H1 (cell line): ENCODE data around the gene FHL1. TPM values are rescaled to one million over a fixed set of nuclear protein-coding genes. Genes with fewer than 3 reads are reported as not detected.

Source experiments
- CTCF ChIA-PET: fragments of 300-600 bp; sonication (Branson Sonifier 250); formaldehyde crosslinking; loops from one replicate; lab custom pipeline; 2021; ENCODE audit not compliant: partially characterized antibody; lab: Charles Lee
- POLR2A ChIA-PET: fragments of 300-600 bp; sonication (Branson Sonifier 250); formaldehyde crosslinking; loops from one replicate; lab custom pipeline; 2021; ENCODE audit warnings: inconsistent platforms; ENCODE audit not compliant: partially characterized antibody; lab: Charles Lee
- DNase-seq, 2 experiments: peaks; one replicate each; pipeline versions ENCODE4 v3.0.0 to v3.0.0-alpha.2; 2010 to 2022; ENCODE audit warnings: low spot score in 2 of 2, low read depth in 1 of 2, mixed read lengths in 1 of 2
- FAIRE-seq: peaks from 2 replicates; lab custom pipeline; 2011; peaks lifted over from hg19 to GRCh38; lab: Jason Lieb, UNC
- H2AFZ ChIP-seq: 2 replicates; pipeline ENCODE4 v1.8.1; 2012; ENCODE audit warnings: low read length, inconsistent platforms
- H2AK5ac ChIP-seq: 2 replicates; pipeline ENCODE4 v1.6.1; 2013; ENCODE audit warnings: low read depth, low read length
- H2BK120ac ChIP-seq: replicated peaks from 2 replicates; pipeline ENCODE3; 2013; ENCODE audit warnings: low read depth, low read length, inconsistent platforms
- H2BK12ac ChIP-seq: 2 replicates; pipeline ENCODE4 v1.6.1; 2013; ENCODE audit warnings: low read depth, low read length
- H2BK15ac ChIP-seq: 2 replicates; pipeline ENCODE4 v1.6.1; 2013; ENCODE audit warnings: low read length
- H2BK20ac ChIP-seq: 2 replicates; pipeline ENCODE4 v1.6.1; 2013; ENCODE audit warnings: low read length
- H2BK5ac ChIP-seq: 2 replicates; pipeline ENCODE4 v1.6.1; 2013; ENCODE audit warnings: low read depth, low read length
- H3K14ac ChIP-seq: 2 replicates; pipeline ENCODE4 v1.6.1; 2013; ENCODE audit warnings: inconsistent platforms; ENCODE audit not compliant: insufficient read length
- H3K18ac ChIP-seq: 2 replicates; pipeline ENCODE4 v1.6.1; 2013; ENCODE audit warnings: low read length; ENCODE audit errors: extremely low read depth
- H3K23ac ChIP-seq: 2 replicates; pipeline ENCODE4 v1.6.1; 2013; ENCODE audit warnings: inconsistent platforms; ENCODE audit not compliant: insufficient read length
- H3K23me2 ChIP-seq: 2 replicates; pipeline ENCODE4 v1.6.1; 2013; ENCODE audit warnings: low read depth, low read length
- H3K27ac ChIP-seq: 2 replicates; pipeline ENCODE4 v1.6.1; 2011; ENCODE audit warnings: low read depth, low read length, inconsistent platforms
- H3K27me3 ChIP-seq, 4 experiments: replicated peaks in 1 of 4; 1 replicate in 1 of 4; 2 replicates in 3 of 4; pipeline versions ENCODE4 v1.6.1 to v1.8.1; 2011 to 2013; ENCODE audit warnings: low read length in 3 of 4, mild to moderate bottlenecking in 3 of 4, inconsistent platforms in 2 of 4, mixed read lengths in 2 of 4, moderate library complexity in 1 of 4; ENCODE audit not compliant: control insufficient read depth in 3 of 4, insufficient read depth in 3 of 4; ENCODE audit errors: extremely low read depth in 1 of 4
- H3K36me3 ChIP-seq, 4 experiments: 2 replicates each; pipeline versions ENCODE4 v1.6.1 to v1.8.1; 2011 to 2013; ENCODE audit warnings: mild to moderate bottlenecking in 4 of 4, low read length in 3 of 4, moderate library complexity in 2 of 4, control low read depth in 1 of 4, inconsistent platforms in 1 of 4; ENCODE audit not compliant: insufficient read depth in 4 of 4, control insufficient read depth in 2 of 4
- H3K4ac ChIP-seq: replicated peaks from 2 replicates; pipeline ENCODE3; 2013; ENCODE audit warnings: low read length, low read depth, mixed read lengths, inconsistent platforms; ENCODE audit not compliant: insufficient read length
- H3K4me1 ChIP-seq, 4 experiments: replicated peaks in 1 of 4; 1 replicate in 1 of 4; 2 replicates in 3 of 4; pipeline versions ENCODE4 v1.6.1 to v1.8.1; 2011 to 2013; ENCODE audit warnings: low read length in 3 of 4, inconsistent platforms in 2 of 4, mixed read lengths in 1 of 4; ENCODE audit not compliant: insufficient read depth in 4 of 4, control insufficient read depth in 3 of 4
- H3K4me2 ChIP-seq, 2 experiments: 2 replicates each; pipeline versions ENCODE4 v1.6.1 to v1.8.1; 2011 to 2013; ENCODE audit warnings: low read depth in 2 of 2, low read length in 2 of 2, control low read depth in 1 of 2, inconsistent platforms in 1 of 2, mild to moderate bottlenecking in 1 of 2; ENCODE audit not compliant: insufficient read depth in 1 of 2
- H3K4me3 ChIP-seq, 4 experiments: fragments of 200-600, 300-600 bp in 1 of 4; sonication (generic), shearing (Covaris generic), sonication (Bioruptor Twin) in 1 of 4; 2 replicates each; pipeline versions ENCODE4 v1.5.1 to v1.8.1; 2011 to 2016; ENCODE audit warnings: low read length in 4 of 4, low read depth in 3 of 4, control low read depth in 2 of 4, inconsistent platforms in 2 of 4, mild to moderate bottlenecking in 2 of 4, mixed read lengths in 1 of 4, moderate library complexity in 1 of 4; ENCODE audit not compliant: insufficient read depth in 2 of 4; ENCODE audit errors: extremely low read depth in 1 of 4
- H3K56ac ChIP-seq: replicated peaks from 2 replicates; pipeline ENCODE3; 2013; ENCODE audit warnings: low read depth, mild to moderate bottlenecking, mixed read lengths, low read length, inconsistent platforms; ENCODE audit not compliant: insufficient read length
- H3K79me1 ChIP-seq: 2 replicates; pipeline ENCODE4 v1.6.1; 2013; ENCODE audit warnings: low read depth, low read length, control low read depth
- H3K79me2 ChIP-seq, 2 experiments: 2 replicates each; pipeline versions ENCODE4 v1.6.1 to v1.8.1; 2012 to 2013; ENCODE audit warnings: low read length in 2 of 2, mild to moderate bottlenecking in 2 of 2, inconsistent platforms in 1 of 2; ENCODE audit not compliant: insufficient read depth in 2 of 2, control insufficient read depth in 1 of 2
- H3K9ac ChIP-seq, 4 experiments: replicated peaks in 1 of 4; 1 replicate in 1 of 4; 2 replicates in 3 of 4; pipeline versions ENCODE4 v1.6.1 to v1.8.1; 2011 to 2013; ENCODE audit warnings: low read depth in 3 of 4, low read length in 3 of 4, control low read depth in 2 of 4, mild to moderate bottlenecking in 2 of 4, moderate library complexity in 2 of 4, inconsistent platforms in 1 of 4; ENCODE audit errors: extremely low read depth in 1 of 4
- H3K9me3 ChIP-seq, 2 experiments: 2 replicates each; pipeline versions ENCODE4 v1.6.1 to v1.8.1; 2012 to 2013; ENCODE audit warnings: mild to moderate bottlenecking in 2 of 2, moderate library complexity in 2 of 2, control low read depth in 1 of 2, inconsistent platforms in 1 of 2, low read depth in 1 of 2, low read length in 1 of 2, mixed read lengths in 1 of 2; ENCODE audit not compliant: insufficient read depth in 2 of 2
- H4K20me1 ChIP-seq, 2 experiments: replicated peaks in 1 of 2; 2 replicates each; pipeline versions ENCODE3 to v1.8.1; 2011 to 2013; ENCODE audit warnings: inconsistent platforms in 2 of 2, low read length in 2 of 2, mild to moderate bottlenecking in 1 of 2; ENCODE audit not compliant: insufficient read depth in 2 of 2, control insufficient read depth in 1 of 2
- H4K5ac ChIP-seq: 2 replicates; pipeline ENCODE4 v1.6.1; 2013; ENCODE audit warnings: low read length, low read depth, mixed read lengths, inconsistent platforms; ENCODE audit not compliant: insufficient read length
- H4K8ac ChIP-seq: 2 replicates; pipeline ENCODE4 v1.8.0; 2013; ENCODE audit warnings: mild to moderate bottlenecking, moderate library complexity, low read length, inconsistent platforms; ENCODE audit not compliant: insufficient read depth; ENCODE audit errors: extremely low read depth
- H4K91ac ChIP-seq: replicated peaks from 2 replicates; pipeline ENCODE3; 2013; ENCODE audit warnings: low read length, mixed read lengths, inconsistent platforms; ENCODE audit not compliant: insufficient read length
- BACH1 ChIP-seq: IDR thresholded peaks from 2 replicates; pipeline ENCODE4 v1.6.1; 2012; ENCODE audit warnings: low read length, improper control_type of control experiment
- CEBPB ChIP-seq: IDR thresholded peaks from 2 replicates; pipeline ENCODE4 v1.6.1; 2012; ENCODE audit warnings: low read depth, low read length
- FOSL1 ChIP-seq: IDR thresholded peaks from 2 replicates; pipeline ENCODE4 v1.6.1; 2011; ENCODE audit warnings: mild to moderate bottlenecking, low read depth, low read length, moderate library complexity; ENCODE audit not compliant: insufficient read depth
- HDAC2 ChIP-seq, 2 experiments: fragments of 300-600 bp in 1 of 2; sonication (generic) in 1 of 2; IDR thresholded peaks; 2 replicates each; pipeline ENCODE4 v1.6.1; 2011 to 2012; ENCODE audit warnings: low read depth in 2 of 2, low read length in 2 of 2, mild to moderate bottlenecking in 2 of 2, moderate library complexity in 2 of 2, borderline replicate concordance in 1 of 2, inconsistent platforms in 1 of 2
- HDAC6 ChIP-seq: IDR thresholded peaks from one replicate; pipeline ENCODE4 v1.7.1; 2012; ENCODE audit warnings: low read depth, mild to moderate bottlenecking, inconsistent platforms, low read length, moderate library complexity
- KDM1A ChIP-seq: fragments of 200-600, 300-600 bp; sonication (generic); IDR thresholded peaks from 2 replicates; pipeline ENCODE4 v1.7.1; 2016; ENCODE audit warnings: mild to moderate bottlenecking, low read length, borderline replicate concordance
- RAD21 ChIP-seq, 2 experiments: IDR thresholded peaks in 1 of 2; conservative IDR thresholded peaks in 1 of 2; 2 replicates each; pipeline ENCODE4 v1.6.1; 2011; ENCODE audit warnings: low read depth in 2 of 2, low read length in 2 of 2, improper control_type of control experiment in 1 of 2, inconsistent platforms in 1 of 2, mild to moderate bottlenecking in 1 of 2, moderate library complexity in 1 of 2
- RBBP5 ChIP-seq: IDR thresholded peaks from 2 replicates; pipeline ENCODE4 v1.7.1; 2012; ENCODE audit warnings: low read depth, mild to moderate bottlenecking, inconsistent platforms, low read length, moderate library complexity, borderline replicate concordance
- SP1 ChIP-seq: IDR thresholded peaks from 2 replicates; pipeline ENCODE4 v1.6.1; 2011; ENCODE audit warnings: low read depth, low read length
- SUZ12 ChIP-seq: fragments of 200-600 bp; sonication (generic); IDR thresholded peaks from 2 replicates; pipeline ENCODE4 v1.6.1; 2012; ENCODE audit warnings: mild to moderate bottlenecking, inconsistent platforms, low read length, moderate library complexity, mixed read lengths
- TAF1 ChIP-seq: IDR thresholded peaks from 2 replicates; pipeline ENCODE4 v1.6.1; 2011; ENCODE audit warnings: mild to moderate bottlenecking, low read depth, low read length
- TEAD4 ChIP-seq: IDR thresholded peaks from 2 replicates; pipeline ENCODE4 v1.6.1; 2012; ENCODE audit warnings: low read depth, low read length, inconsistent platforms, mixed read lengths
- ZNF274 ChIP-seq: IDR thresholded peaks from 2 replicates; pipeline ENCODE4 v1.7.0; 2012; ENCODE audit warnings: low read length, borderline replicate concordance; ENCODE audit errors: extremely low read depth
- WGBS, 2 experiments: shearing (Covaris generic) in 1 of 2; methylation state at CpG; one replicate each; pipeline versions ENCODE4 v1.1.6 to v1.1.7; 2013 to 2015; ENCODE audit warnings: low lambda C conversion rate in 2 of 2, mixed read lengths in 2 of 2, inconsistent platforms in 1 of 2, low coverage in 1 of 2, missing lambda C conversion rate in 1 of 2; ENCODE audit not compliant: insufficient replicate concordance in 2 of 2, insufficient coverage in 1 of 2, insufficient read length in 1 of 2; ENCODE audit errors: extremely low coverage in 1 of 2, missing lambda C conversion rate in 1 of 2; 5-methylcytosine and 5-hydroxymethylcytosine counted together
- polyA plus RNA-seq, 7 experiments: library from polyadenylated mRNA; depleted of rRNA in 3 of 7; stranded (reverse) in 5 of 7; unstranded in 2 of 7; fragments of >200 nt in 5 of 7; fragments of 200-250 nt in 2 of 7; gene quantifications; 1 replicate in 5 of 7; 2 replicates in 1 of 7; 4 replicates in 1 of 7; pipeline versions ENCODE4 v1.2.1 to v1.2.3, GENCODE V29; 2011 to 2013; ENCODE audit warnings: missing spikeins in 2 of 7, mixed read lengths in 2 of 7
- total RNA-seq: library from RNA; stranded (reverse); fragmentation: NEBNext Ultra II Directional; extraction: Animal tissue kit (Norgen Biotek cat#: 25700); gene quantifications from 2 replicates; pipeline ENCODE4 v1.2.1, GENCODE V29; 2021

The FHL1 gene
- total and polyA plus RNA-seq, 2 of the 8 experiments (the other 6 are each of a cell fraction or from before 2014, with no cell fraction given) = 45.0 to 56.5 TPM

DNA sequence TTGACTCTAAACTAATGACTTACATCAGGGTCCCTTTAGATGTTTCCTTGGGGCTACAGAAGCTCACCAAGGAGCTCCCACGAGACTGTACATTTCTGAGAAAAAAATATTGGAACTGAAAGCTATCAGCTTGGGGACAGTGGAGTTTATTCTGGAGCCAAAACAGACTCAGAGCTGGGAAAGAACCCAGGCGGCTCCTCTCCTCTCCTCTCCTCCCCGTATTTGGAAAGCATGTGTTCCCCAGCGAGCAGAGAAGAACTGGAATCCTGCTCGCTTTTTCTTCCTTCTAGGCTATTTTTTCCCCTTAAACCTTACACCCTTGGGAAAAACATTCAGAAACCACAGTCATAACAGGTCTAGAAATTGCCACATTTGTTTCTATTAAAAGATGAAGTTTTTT is 108.2 kb downstream of the FHL1 start:
- H3K27ac ChIP-seq = no peak overlapping the region
- TF ChIP-seq KDM1A (no peak), TEAD4 (no peak), FOSL1 (no peak), SUZ12 (no peak), TAF1 (no peak), SP1 (no peak), HDAC6 (no peak), ZNF274 (no peak), RAD21 (IDR thresholded peaks at IDR 0.05 in 1 of 2, conservative IDR thresholded peaks at IDR 0.05 in 1 of 2; ENCODE audit: low read depth in 2 of 2, low read length in 2 of 2) (no peak), HDAC2 (IDR thresholded peaks at IDR 0.05; ENCODE audit: borderline replicate concordance in 1 of 2, low read depth in 2 of 2, low read length in 2 of 2) (no peak), CEBPB (no peak), BACH1 (no peak), RBBP5 (no peak)
- no peak overlapping the region for H3K18ac ChIP-seq
- no peaks in the 10 kb centered on the region for H3K9me3 ChIP-seq
- H4K5ac ChIP-seq = no peak overlapping the region
- peaks cover 0 to 5% (median under 1%) of the 10 kb centered on the region in 4 experiments; a peak in 2 of 7 replicates for H3K4me1 ChIP-seq
- FAIRE-seq (no peak), DNase-seq (no peak)
- no peak overlapping the region for H3K23ac ChIP-seq
- H3K27me3 ChIP-seq = no peaks in the 10 kb centered on the region
- no peaks in the 10 kb centered on the region for H3K36me3 ChIP-seq
- no peak overlapping the region for H2BK15ac ChIP-seq
- H3K14ac ChIP-seq = no peak overlapping the region
- H3K56ac ChIP-seq = no peak overlapping the region
- H2BK5ac ChIP-seq = no peak overlapping the region
- H3K23me2 ChIP-seq = no peaks in the 10 kb centered on the region; the same call in 1 of the 2 replicates
- H3K79me2 ChIP-seq = no peaks in the 10 kb centered on the region
- H3K9ac ChIP-seq = no peak overlapping the region
- H3K4ac ChIP-seq = no peak overlapping the region
- H2AFZ ChIP-seq = no peak overlapping the region
- WGBS, 2 experiments = 83% methylated on average over 5 of the region's 5 CpGs; no CpG with 5 or more reads in 1 of the 2 experiments
- H2BK12ac ChIP-seq = no peak overlapping the region
- H2AK5ac ChIP-seq = no peak overlapping the region
- H2BK20ac ChIP-seq = no peak overlapping the region
- H4K8ac ChIP-seq = no peak overlapping the region
- H3K4me3 ChIP-seq = no peak overlapping the region
- H3K4me2 ChIP-seq = no peak overlapping the region
- no peak overlapping the region for H4K91ac ChIP-seq
- CTCF ChIA-PET = interaction anchor here (3.6 kb wide), 1 partner anchor 12 kb away, joined by 13 read pairs; no protein-coding TSS in a partner anchor
- POLR2A ChIA-PET = interaction anchor here (1.2 kb wide), 1 partner anchor 14 kb away, joined by 3 read pairs; no protein-coding TSS in a partner anchor
- H3K79me1 ChIP-seq = no peaks in the 10 kb centered on the region
- no peak overlapping the region for H2BK120ac ChIP-seq
- no peaks in the 10 kb centered on the region for H4K20me1 ChIP-seq
